Kidney epithelial cell (primary cell): ENCODE results near the gene SPINK9. TPM values are rescaled to one million over a fixed set of nuclear protein-coding genes. Genes with fewer than 3 reads are reported as not detected.
"Not testable (repeated sequence)": the region's sequence is repeated elsewhere in the genome, so short reads cannot be mapped to it uniquely, and the experiment has no call there.

Experiments used
- DNase-seq: peaks from one replicate; pipeline ENCODE4 v3.0.0-alpha.2; 2010; ENCODE audit warnings: low read depth
- H3K27me3 ChIP-seq: 2 replicates; pipeline ENCODE4 v1.6.0; 2011; ENCODE audit warnings: low read length; ENCODE audit not compliant: control insufficient read depth, insufficient read depth
- H3K36me3 ChIP-seq: 2 replicates; pipeline ENCODE4 v1.5.1; 2011; ENCODE audit warnings: low read length; ENCODE audit not compliant: control insufficient read depth, insufficient read depth
- H3K4me3 ChIP-seq: 2 replicates; pipeline ENCODE4 v1.5.1; 2011; ENCODE audit warnings: low read depth, mild to moderate bottlenecking, control low read depth, low read length
- CTCF ChIP-seq: IDR thresholded peaks from 2 replicates; pipeline ENCODE4 v1.5.1; 2011; ENCODE audit warnings: mild to moderate bottlenecking, moderate library complexity, low read length, control low read depth, inconsistent platforms; ENCODE audit not compliant: insufficient read depth, poor library complexity, severe bottlenecking
- total RNA-seq: library from RNA; depleted of rRNA; stranded (reverse); fragments of >200 nt; gene quantifications from 2 replicates; pipeline ENCODE4 v1.2.3, GENCODE V29; 2015

The SPINK9 gene
- total RNA-seq, 1 donor from 2014 or later = not detected

DNA sequence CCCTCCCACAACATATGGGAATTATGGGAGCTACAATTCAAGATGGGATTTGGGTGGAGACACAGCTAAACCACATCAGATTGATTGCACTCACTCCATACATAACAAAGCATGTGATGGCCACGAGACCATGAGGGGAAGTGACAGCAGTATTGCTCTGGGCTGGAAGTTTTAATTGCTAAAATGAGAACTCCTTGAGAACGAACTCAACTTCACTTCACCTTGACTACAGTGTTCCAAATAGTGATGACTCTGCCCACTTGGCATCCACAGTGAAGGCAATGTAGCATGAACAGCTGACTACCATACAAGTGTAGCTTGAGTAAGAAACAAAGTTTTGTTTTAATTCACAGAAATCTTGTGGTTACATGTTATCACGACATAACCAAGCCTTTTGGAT is 23.9 kb upstream of the SPINK9 start:
- no peaks in the 10 kb centered on the region for H3K27me3 ChIP-seq
- peak; percentile 26 for DNase-seq
- TF ChIP-seq CTCF = no peak
- no peaks in the 10 kb centered on the region for H3K36me3 ChIP-seq
- H3K4me3 ChIP-seq = no peak overlapping the region

GRCh38 chr5:148312153-148312552 is 23.2 kb upstream of the SPINK9 start, which contains the start of gene SPINK7:
Gene SPINK7, plus strand, starts transcription at chr5:148312423. Its CDS starts 61 bp downstream, at chr5:148312484.
- no peaks in the 10 kb centered on the region for H3K27me3 ChIP-seq

DNA sequence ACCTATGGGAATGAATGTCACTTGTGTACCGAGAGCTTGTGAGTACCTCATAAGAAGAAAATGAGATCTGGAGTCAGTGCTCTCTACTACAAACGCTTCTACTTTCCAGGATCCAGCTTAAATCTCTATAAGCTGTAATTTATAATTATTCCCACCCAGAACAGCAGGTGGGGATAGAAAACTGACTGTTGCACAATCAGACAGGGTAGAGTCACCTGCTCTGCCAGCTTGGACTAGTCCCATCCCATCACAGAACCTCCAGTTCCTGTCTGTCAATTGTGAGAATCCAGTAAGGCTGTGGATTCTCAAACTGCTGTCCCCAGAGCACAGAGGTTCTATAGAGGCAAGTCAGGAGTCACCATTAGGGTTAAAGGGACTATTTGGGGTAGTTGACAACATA is 21.2 kb upstream of the SPINK9 start:
- Histone ChIP-seq H3K4me3 (no peak overlapping the region), H3K27me3 (no peaks in the 10 kb centered on the region), H3K36me3 (no peaks in the 10 kb centered on the region)
- DNase-seq = no peak
- peak; percentile 1 for TF ChIP-seq CTCF

More at GRCh38 chr5:148312153-148312552, 23.2 kb upstream of the SPINK9 start, which contains the start of gene SPINK7:
- no peaks in the 10 kb centered on the region for H3K36me3 ChIP-seq
- no peak for DNase-seq
- no peak within 1 kb of the TSS for H3K4me3 ChIP-seq
- TF ChIP-seq CTCF = no peak

DNA sequence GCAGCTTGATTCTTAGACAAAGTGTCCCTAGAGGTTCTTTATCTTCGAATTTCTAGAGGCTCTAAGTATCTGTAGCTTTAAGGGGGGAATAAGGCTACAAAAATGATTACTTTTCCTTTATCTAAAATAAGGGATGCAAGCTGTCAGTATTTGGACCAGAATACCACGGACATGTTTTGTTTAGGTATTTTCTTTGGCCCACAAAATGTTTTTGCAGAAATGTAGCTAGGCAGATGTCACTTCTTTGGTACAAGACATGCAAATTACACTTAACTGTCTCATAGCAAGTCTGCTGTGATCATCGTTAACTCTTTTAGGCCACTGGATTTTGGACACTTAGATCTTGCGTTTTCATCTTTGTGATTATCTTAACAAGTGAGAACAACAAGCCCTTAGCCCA is 20.6 kb upstream of the SPINK9 start:
- no peak for DNase-seq
- no peak for TF ChIP-seq CTCF
- Histone ChIP-seq H3K27me3 (no peaks in the 10 kb centered on the region), H3K4me3 (no peak overlapping the region), H3K36me3 (no peaks in the 10 kb centered on the region)

GRCh38 chr5:148320011-148320963 is 15.1 kb upstream of the SPINK9 start:
- peak overlapping the region; percentile 49 for H3K4me3 ChIP-seq
- not testable (repeated sequence) for DNase-seq, H3K27me3 ChIP-seq, H3K36me3 ChIP-seq

GRCh38 chr5:148333262-148333849 is 2.0 kb upstream of the SPINK9 start:
- Histone ChIP-seq H3K36me3 (no peaks in the 10 kb centered on the region), H3K4me3 (no peak overlapping the region), H3K27me3 (no peaks in the 10 kb centered on the region)
- DNase-seq = no peak
- TF ChIP-seq CTCF = no peak
